ENCODE measurements around the gene CLEC18A.
A peak's percentile ranks its signal among the peaks of the same experiment; 100 is the strongest.
"Not testable (repeated sequence)": the region's sequence is repeated elsewhere in the genome, so short reads cannot be mapped to it uniquely, and the experiment has no call there.

CLEC18A gene

GRCh38 chr16:69951017-69951671 lies at the start of gene CLEC18A:
Gene CLEC18A (plus strand): TSS chr16:69951334. CDS start chr16:69951367, 33 bp downstream.
- DNase-seq = not testable (repeated sequence)

GRCh38 chr16:69903865-69904415 lies 47.2 kb upstream of the CLEC18A start:
- no peak for DNase-seq

GRCh38 chr16:69904495-69905170 lies 46.5 kb upstream of the CLEC18A start:
- no peak for DNase-seq

- DNase-seq = no peak
Measured at GRCh38 chr16:69905171-69905555, 46.0 kb upstream of the CLEC18A start.

GRCh38 chr16:69906838-69907401 lies 44.2 kb upstream of the CLEC18A start:
- no peak for DNase-seq

GRCh38 chr16:69909043-69909442 lies 42.1 kb upstream of the CLEC18A start:
- no peak for DNase-seq

- DNase-seq = no peak
Measured at GRCh38 chr16:69909760-69910159, 41.4 kb upstream of the CLEC18A start.

GRCh38 chr16:69910964-69911363 lies 40.2 kb upstream of the CLEC18A start:
- DNase-seq = no peak

GRCh38 chr16:69916462-69916861 lies 34.7 kb upstream of the CLEC18A start:
- no peak for DNase-seq

GRCh38 chr16:69917311-69917710 lies 33.8 kb upstream of the CLEC18A start:
- no peak for DNase-seq

- DNase-seq = no peak
Measured at GRCh38 chr16:69917739-69918138, 33.4 kb upstream of the CLEC18A start.

GRCh38 chr16:69918241-69918640 lies 32.9 kb upstream of the CLEC18A start:
- no peak for DNase-seq

- no peak for DNase-seq
Measured at GRCh38 chr16:69921127-69921526, 30.0 kb upstream of the CLEC18A start.

GRCh38 chr16:69922200-69922599 lies 28.9 kb upstream of the CLEC18A start:
- no peak for DNase-seq

GRCh38 chr16:69924041-69924775 lies 26.9 kb upstream of the CLEC18A start:
- no peak for DNase-seq

- no peak for DNase-seq
Measured at GRCh38 chr16:69924777-69925191, 26.4 kb upstream of the CLEC18A start.

- DNase-seq = no peak
Measured at GRCh38 chr16:69925311-69925710, 25.8 kb upstream of the CLEC18A start.

GRCh38 chr16:69926241-69926640 lies 24.9 kb upstream of the CLEC18A start:
- DNase-seq = no peak

- DNase-seq = no peak
Measured at GRCh38 chr16:69927056-69927757, 23.9 kb upstream of the CLEC18A start.

GRCh38 chr16:69928856-69929400 lies 22.2 kb upstream of the CLEC18A start:
- no peak for DNase-seq

- no peak for DNase-seq
Measured at GRCh38 chr16:69929480-69929879, 21.7 kb upstream of the CLEC18A start.

- DNase-seq = peak; percentile 0
Measured at GRCh38 chr16:69930117-69930776, 20.9 kb upstream of the CLEC18A start.
